Activated T-helper 1 cell treated with anti-CD3 and anti-CD28 coated beads, Interleukin-2, amount 50 U/mL, for 16 hours (primary cell): ENCODE measurements around the gene ELMO1.
"Not testable (repeated sequence)": the region's sequence is repeated elsewhere in the genome, so short reads cannot be mapped to it uniquely, and the experiment has no call there.

Source experiments
- DNase-seq, 2 donors: peaks; one replicate each; pipeline ENCODE4 v3.0.0-alpha.2; 2020; ENCODE audit warnings: low read depth in 1 of 2, low spot score in 1 of 2

ELMO1 gene

DNA sequence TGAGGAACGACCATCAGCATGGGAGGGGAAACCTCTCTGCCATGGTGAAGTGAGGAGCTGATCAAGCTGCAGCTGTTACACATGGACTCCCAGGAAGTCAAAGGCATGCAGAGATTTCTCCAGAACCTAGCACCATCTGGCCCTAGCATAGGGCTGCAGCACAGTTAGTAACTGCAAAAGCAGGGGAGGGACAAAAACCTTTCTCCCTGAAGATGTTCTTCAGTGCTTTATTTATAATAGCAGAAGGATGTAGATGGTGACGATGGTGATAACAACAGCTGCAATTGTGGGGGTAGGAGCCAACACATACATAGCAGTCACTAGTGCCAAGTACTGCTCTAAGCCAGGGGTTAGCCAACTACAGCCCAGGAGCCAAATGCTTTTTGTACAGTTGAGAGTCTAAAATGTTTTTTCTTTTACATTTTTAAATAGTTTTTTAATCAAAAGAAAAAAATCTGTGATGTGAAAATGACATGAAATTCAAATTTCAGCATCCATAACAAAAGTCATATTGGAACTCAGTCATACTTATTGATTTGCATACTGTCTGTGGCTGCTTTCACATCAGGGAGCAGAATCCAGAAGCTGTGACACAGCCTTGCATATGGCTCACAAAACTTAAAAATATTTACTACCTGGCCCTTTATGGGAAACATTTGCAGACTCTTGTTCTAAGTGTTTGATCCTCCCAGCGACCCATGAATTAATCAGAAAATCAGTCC, 299.5 kb downstream of the ELMO1 start:
- DNase-seq, result no peak

DNA sequence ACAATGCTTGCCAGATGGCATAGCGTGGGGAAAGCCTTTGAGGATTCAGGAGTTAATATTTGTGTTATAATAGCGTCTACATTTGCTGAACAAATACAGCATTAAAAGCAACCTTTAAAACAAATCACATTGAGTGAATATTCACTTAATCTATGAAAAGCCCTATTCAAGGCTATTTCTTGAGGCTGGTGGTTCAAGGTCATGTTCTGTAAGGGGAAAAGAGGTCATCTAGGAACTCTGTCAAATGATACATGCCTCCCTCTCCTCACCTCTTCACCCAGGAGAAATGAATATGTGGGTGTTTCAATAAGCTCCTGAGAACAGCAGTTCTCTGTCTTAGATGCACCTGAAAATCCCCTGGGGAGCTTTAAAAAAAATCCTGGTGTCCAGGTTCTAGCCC, 303.0 kb downstream of the ELMO1 start:
- no peak for DNase-seq

DNA sequence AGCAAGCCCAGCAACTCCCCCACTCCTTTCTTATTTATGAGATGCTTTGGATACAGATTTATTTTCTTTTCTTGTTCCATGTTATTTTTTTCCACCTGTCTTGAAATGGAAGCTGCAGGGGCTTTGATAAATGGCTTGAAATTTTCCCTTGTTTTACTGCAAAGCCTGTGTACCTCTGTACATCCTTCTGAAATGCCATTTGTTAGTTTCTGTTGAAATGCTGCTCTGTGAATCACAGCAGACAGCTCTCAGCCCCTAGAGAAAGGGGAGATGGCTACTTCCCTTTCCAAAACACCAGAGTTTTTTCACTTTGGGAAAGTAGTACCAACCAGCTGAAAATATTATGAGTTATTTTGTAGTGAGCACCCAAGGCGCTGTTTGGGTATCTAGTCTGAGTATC, 304.2 kb downstream of the ELMO1 start:
- no peak for DNase-seq

DNA sequence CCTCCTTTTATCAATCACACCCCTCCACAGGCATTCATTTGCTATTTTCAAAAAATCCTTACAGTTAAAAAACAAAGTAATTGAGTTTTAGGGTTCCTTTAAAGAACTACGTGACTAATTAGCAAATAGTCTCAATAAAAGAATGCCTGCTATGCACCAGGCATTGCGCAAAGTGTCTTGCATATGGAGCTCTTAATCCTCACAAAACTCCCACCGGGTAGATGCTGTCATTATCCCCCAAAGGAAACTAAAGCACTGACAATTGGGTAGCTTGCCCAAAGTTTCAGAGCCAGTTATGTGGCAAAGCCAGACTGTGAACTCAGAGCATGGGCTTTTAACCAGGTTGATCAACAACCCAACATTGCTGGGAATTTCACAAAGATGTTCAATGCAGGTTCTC, 305.7 kb downstream of the ELMO1 start:
- DNase-seq, result no peak

DNA sequence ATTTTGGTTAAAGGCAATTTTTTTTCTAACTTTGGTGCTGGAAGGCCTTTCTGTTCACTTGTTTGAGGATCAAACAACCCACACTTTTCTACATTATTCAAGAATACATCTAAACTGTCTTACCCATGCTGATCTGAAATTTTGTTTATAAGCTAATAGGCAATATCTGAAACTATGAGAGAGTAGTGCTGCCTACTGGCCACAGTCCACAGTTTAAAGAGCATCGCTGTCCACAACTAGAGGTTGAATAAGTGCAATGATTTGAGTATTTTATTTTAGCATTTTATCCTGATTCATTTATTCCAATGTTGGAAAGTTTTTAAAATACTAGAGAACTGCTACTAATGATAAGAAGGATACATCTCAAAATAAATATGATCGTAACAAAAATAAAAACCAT, 306.9 kb downstream of the ELMO1 start:
- DNase-seq, result no peak

DNA sequence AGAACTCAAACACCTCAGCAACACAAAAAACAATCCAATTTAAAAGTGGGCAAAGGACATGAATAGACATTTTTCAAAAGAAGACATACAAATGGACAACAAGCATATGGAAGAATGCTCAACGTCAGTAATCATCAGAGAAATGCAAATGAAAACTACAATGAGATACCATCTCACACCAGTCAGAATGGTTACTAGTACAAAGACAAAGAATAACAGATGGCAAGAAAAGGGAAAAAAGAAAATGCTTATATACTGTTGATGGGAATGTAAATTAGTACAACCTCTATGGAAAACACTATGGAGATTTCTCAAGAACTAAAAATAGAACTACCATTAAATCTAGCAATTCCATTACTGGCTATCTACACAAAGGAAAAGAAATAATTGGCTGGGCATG, 314.8 kb downstream of the ELMO1 start:
- DNase-seq, result not testable (repeated sequence)

DNA sequence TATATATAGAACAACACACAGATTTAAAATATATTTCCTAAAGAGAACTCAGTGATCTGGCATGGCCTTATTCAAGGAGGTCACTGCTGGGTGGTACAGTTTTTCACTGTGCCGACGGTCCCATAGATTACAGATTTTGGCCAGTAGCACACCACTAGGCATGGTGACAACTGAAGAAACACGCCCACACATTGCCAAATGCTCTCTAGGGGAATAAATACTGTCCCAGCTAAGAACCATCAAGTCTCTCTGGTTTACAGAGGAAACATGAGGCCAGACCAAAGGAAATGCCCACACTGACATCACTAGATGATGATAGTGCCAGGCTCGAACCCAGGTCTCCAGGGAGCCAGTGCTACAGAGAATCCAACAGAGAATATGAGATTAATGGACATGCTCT, 316.8 kb downstream of the ELMO1 start:
- no peak for DNase-seq

DNA sequence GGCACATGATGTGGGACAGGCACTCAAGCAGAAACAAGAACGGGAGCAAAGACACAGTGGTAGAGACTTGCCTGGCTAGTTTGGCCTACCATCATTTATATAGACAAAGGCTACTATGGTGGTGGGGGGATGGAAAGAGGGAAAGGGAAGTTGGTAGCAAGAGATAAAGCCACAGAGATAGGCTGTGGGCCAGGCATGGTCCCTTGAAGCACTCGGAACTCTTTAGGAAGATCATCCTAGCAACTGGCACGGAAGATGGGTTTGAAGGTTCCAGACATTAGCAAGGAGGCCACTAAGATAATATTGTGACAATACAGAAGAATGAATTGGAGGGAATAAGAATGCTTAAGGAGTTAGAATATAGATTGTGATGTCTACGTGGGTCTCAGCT, 319.6 kb downstream of the ELMO1 start:
- no peak for DNase-seq

DNA sequence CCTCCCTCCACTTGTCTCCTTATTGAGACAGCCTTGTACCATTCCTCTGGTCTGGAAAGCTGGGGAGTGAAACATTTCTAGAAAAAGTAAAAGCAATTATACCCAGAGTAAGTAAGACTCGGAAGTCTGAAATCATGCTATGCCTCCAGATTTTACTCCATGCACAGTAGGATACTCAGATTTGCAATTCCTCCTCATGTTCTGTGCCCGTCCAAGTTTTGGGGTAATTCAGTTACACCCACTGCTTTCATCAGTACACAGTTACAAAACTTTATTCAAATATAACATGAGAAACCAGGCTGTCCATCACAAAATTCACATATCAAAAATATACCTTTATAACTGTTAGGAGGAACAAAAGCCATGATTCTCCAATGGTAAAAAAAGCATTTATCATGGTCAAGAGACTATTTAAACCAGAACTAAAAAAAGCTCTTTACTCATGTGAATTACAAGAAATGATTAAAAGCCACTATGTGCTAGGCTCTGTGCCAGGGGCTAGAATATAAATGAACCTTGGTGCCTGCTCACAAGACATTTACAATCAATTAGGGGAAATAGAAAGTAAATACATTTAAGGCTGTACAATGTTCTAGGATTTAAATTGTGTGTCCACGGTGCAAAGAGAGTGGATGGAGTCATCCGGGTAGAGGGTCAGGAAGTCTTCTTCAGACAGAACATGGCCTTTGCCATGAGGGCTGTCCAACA, 320.2 kb downstream of the ELMO1 start:
- DNase-seq, result no peak

DNA sequence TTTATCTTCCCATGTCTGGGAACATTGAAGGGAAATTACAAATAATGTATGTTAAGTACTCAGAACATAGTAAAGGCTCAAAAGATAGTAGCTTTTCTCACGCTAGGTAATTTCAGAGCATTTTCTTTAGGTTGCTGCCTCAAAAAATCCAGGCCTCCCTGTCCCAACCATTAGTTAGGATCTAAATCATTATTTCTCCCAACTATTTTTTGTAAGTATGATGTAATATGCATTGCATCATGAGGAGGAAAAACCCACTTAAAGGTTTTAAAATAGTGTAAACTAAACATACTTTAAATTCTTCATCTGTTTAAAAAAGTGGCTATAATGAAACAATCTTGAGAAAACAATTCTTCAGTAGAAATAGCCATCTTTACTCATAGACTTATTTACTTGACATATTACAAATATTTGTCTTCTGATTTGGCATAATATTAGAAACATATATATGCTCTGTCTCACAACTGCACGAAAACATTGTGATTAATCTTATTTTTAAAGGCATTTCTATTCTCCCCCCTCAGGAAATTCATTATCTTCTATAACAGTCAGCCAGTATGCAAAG, 329.3 kb downstream of the ELMO1 start:
- no peak for DNase-seq

DNA sequence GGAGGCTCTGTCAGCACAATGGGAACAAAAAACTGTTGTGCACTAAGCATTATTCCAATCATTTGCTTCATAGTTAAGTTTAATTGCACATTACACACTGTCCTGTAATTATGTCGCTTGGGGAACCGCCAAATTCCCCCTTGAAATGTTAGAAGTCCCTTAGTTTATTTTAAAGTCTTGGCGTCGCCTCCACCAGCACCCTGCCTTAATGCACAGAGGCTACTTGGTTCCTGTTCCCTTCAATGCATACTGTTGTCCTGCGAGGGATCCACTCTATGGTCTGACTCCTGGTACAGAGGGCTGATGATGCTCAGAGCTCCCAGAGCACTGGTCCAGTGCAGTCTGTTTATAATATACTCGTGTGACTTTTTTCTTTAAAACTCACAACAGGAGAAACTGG, 330.7 kb downstream of the ELMO1 start:
- no peak for DNase-seq

DNA sequence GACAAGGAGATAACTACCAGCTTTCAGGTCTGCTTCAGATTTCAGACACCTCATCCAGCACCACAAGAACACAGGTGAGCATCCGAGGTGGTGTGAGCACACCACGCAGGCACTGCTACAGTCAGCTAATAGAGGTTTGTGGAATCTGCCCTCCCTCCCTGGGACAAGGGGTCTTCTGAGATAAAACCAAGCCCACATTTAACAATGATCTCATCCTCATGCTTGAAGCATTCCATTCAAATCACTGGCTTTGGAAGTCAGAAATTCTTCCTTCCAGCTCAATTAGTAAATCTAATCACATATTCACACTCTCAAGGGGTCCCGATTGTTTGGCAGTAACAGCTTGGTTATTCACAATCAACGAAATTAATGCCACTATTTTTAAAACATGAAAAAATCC, 331.4 kb downstream of the ELMO1 start:
- no peak for DNase-seq

DNA sequence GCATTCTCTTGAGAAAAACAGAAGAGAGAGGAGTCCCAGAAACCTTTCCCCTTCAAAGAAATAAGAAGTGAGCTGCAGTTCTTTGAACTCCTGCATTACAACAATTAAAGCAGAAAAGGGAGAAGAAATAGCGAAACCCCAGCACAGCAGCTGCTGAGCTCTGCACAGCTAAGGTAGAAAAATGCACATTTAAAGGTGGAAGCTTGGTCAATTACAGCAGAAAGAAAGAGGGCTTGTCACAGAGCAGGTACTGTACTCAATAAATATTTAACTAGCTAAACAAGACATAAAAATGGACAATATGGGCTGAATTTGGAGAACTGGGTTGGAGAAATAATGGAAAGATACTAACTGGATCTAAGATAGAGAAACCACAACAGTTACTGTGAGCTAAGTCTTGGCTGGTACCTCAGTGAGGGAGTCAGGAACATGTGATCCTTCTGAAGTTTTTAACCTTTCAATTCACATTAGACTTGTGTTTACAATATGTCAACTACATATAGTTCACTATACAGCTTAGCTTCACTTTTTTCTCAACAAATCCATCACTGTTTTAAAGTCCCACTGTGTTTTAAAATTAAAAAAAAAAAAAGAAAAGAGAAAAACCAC, 332.5 kb downstream of the ELMO1 start:
- DNase-seq, result no peak

DNA sequence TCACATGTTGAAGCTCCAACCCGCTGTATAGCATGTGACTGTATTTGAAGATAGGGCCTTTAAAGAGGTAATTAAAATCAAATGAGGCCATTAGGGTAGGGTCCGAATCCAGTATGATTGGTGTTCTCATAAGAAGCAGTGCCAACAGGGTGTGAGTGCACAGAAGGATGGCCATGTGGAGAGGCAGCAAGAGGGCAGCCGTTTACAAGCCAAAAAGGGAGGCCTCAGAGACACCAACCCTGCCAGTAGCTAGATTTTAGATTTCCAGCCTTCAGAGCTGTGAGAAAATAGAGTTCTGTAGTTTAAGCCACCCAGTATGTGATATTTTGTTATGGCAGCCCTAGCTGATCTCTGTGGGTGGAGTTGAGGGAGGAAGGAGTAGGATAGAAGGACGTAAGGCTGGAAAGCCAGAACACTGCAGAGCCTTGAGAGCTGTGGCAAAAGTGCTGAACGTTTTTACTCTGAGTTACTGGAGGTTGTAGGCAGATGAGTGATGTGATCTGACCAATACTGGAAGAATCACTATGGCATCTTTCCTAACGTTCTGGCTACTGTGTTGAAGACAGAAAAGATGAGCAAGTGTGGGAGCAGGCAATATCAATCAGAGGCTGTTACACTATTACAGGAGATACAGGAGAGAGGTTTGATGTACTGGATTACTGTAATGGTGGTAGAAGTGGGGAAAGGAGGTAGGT, 334.9 kb downstream of the ELMO1 start:
- no peak for DNase-seq

DNA sequence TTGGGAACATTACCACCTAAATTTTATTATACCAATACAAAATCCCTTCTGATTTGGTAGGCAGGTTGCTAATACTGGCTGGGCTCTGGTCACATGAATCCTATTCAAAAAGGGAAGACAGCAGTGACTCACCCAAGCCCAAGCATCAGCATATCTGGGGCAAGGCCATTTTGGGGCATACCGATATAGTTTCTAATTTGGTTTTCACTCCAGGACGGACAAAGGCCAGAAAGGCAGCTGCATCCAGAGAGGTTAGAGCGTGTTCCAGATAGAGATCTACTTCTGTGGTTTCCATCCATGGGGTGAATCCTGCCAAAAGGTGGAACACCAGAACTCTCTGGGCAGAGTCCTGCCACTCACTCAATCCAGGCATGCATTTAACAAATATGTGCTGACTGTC, 335.8 kb downstream of the ELMO1 start:
- DNase-seq, result no peak

DNA sequence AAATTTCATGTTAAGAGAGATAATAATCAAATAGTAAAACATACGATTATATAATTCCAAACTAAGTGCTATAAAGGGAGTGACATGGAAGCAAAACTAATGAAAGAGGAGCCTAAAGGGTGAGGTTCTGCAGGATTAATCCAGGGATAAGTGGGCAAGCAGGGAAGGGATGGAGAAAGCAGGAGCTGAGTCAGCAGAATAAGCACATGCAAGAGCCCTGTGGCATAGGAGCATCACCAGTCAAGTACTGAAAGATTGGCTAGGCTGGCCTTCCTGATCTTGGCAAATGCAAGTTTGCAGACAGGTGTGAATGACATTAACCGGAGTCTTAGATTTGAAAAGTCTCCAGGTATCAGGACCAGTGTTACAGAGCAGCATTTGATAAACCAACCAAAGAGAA, 336.4 kb downstream of the ELMO1 start:
- DNase-seq, result no peak

DNA sequence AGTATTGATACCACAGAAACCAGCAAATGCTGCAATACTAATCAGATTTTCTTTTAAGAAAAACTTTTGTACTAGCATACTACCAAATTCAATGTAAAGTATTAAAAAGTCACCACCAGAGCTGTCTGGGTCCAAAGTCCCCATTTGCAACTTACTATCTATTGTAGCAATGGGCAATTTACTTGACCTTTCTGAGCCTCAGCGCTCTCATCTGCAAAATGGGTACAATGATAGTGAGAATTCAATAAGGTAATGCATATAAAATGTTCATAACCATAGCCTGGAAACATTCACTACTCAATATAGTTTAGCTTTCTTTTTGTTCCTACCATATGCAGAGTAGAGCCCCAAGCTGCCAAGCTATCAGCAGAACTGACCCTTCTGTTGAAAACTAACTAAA, 337.2 kb downstream of the ELMO1 start:
- DNase-seq, result no peak

DNA sequence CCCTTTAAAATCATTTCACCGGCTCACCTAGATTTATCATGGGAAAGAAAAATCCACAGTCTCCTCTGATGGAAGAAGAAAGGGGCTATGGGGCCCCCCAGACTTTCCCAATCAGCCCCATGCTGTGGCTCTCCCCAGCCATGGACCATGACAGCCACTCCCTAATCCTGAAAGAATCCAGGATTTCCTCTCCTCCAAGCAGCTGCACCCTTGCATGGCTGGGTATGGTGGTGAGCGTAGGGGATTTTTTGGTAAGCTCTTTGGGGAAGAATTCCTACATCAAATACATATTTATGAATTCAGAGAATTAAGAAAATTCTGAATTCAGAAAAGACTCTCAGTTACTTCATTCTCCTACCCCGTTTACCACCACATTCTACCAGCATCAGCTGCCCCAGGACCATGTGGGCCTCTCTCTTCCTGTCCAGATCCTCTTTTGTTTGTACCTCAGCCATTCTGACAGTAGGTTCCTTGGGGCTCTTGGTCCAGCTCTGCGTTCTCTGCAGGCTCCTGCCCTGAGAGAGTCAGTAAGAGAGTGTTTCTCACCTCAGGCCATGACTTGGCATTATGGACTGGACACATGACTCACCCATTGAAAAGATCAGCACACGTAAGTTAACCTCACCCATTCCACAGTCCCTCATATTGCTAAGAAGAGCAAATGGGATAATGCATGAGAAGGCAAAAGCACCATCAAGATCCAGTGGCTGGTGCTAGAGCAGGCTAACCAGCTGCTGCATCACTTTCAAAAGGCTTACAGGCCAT, 337.8 kb downstream of the ELMO1 start:
- DNase-seq, result no peak

DNA sequence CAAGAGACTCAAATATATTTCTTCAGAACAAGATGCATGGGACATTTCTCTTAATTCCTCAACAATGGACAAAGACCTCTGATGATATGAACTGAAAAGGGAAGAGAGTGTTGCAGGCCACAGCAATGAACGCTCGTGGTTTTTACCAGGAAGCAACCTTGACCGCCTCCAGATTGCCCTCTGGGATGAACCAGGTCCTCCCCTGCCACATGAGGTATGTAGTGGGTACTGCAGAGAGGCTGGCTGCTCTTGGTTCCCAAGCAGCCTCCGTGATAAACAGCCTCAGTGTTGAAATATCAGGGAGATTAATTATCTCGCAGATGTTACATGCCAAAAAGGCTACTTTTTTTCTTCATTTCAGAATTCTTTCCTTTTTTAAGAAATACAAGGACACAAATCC, 338.8 kb downstream of the ELMO1 start:
- DNase-seq, result no peak

DNA sequence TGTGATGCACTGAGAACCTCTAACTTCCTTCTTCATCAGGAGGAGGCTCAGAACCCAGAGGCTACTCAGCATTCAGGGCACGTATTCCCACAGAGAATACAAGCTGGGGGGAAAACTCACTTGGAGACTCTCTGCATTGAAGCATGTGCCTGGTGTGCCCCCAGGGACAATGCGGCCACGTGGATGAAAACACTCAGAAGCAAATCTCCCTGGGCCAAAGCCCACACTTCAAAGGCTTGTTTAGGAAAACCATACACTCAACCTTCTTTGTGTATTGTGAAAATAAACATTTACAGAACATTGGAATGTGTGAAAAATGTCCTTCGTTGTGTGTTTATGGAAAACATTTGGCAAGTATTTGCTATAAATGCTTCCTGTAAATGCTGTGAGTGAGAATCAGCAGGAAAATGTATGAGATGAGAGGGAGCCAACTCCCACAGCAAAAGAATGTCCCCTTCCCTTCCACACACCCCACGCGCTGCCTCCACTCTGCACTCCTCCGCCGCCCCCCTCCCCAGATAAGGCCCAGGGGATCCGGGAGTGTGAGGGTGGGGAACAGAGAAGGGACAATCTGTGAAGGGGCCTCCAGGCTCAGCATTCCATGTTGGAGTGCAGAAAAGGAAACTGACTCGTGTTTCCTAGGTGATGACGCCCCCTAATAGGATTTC, 339.5 kb downstream of the ELMO1 start:
- DNase-seq, result no peak
